Adipose tissue (tissue), 3 donors: ENCODE results near the gene ADCY5. TPM values are rescaled to one million over a fixed set of nuclear protein-coding genes. Genes with fewer than 3 reads are reported as not detected.

Experiments
- H3K27ac ChIP-seq: one replicate; pipeline ENCODE4 v1.5.1; 2013; ENCODE audit warnings: low read depth, low read length
- WGBS, 3 donors: extraction: QIAGEN DNeasy Blood & Tissue Kit; methylation state at CpG; one replicate each; pipeline ENCODE4 v1.1.7; 2013; 5-methylcytosine and 5-hydroxymethylcytosine counted together
- polyA plus RNA-seq, 3 donors: library from polyadenylated mRNA; stranded (reverse); fragments of 200-250 nt; gene quantifications; one replicate each; pipeline ENCODE4 v1.2.3, GENCODE V29; 2013
- donor health status: healthy with polysubstance abuse.
- donor health status: Bipolar disorder and iron deficiency.
- donor health status: healthy.

Gene ADCY5
- polyA plus RNA-seq, 3 donors: 6.0 to 76.1 (median 8.0) TPM

DNA sequence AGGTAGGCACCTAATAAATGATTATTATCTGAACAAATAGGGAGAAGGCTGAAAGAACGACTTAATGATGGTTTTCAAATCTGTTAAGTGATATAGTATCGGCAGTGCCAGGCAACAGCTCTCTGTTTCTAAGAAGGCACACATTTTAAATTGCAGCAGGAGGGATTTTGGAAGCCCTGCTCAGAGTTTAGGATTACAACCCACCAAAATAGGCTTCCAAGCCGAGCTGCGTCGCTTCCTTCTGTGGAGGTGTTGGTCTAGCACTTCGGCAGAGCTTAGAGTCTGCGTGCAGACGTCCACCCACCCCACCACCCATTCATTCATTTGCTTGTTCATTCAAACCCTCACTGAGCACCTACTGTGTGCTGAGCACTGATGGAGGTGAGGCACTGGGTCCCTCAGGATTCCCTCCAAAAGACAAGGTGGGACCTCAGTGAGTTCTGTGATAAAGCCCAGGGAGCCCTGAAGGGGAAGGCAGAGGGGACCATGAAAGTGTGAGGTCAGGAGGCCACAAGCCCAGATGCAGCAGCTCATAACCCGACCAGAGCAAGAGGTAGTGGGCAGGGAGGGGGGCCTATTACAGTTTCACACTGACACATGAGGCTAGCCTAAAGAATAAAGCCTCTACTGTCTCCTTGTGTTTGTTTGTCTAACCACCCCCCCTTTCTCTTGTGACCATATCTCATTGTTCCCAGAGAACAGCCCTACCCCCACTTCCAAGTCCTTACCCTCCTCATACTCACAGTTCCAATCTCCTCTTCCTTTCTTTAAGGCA is 8.9 kb downstream of the ADCY5 start:
- H3K27ac ChIP-seq: no peak overlapping the region
- 74 to 91% (median 82%) methylated on average over 9 of the region's 9 CpGs for WGBS, 3 donors

DNA sequence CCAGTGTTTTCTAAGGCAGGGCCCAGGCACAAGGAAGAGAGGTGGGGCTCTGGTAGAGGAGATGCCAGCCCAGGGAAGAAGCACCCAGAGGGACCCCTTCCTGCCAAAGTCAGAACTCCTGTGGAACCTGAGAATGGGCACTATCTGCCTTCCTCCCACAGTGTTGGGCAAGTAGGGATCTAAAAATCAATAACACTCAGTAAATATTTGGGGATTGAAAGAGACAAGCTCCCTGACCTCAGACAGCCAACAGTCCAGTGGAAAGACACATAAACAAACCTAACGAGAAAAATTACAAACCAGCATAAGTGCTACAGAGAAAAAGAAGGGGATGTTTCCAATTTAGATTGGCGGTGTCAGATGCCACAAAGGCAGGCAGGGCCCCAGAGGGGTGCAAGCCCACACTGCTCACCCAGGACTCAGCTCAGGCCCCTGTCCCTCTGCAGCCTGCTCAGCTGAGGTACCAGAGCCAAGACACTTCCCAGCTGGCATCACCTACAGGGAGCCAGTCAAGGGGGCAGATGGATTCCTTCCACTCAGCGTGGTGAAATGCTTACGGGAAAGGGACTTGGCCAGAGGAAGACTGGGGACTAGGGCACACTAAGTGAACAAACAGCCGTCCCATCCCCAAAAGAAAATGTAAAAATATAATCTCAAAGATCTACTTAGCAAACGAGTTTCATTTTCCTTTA is 15.9 kb downstream of the ADCY5 start:
- WGBS, 3 donors: 77 to 82% (median 78%) methylated on average over 6 of the region's 6 CpGs
- no peak overlapping the region for H3K27ac ChIP-seq

DNA sequence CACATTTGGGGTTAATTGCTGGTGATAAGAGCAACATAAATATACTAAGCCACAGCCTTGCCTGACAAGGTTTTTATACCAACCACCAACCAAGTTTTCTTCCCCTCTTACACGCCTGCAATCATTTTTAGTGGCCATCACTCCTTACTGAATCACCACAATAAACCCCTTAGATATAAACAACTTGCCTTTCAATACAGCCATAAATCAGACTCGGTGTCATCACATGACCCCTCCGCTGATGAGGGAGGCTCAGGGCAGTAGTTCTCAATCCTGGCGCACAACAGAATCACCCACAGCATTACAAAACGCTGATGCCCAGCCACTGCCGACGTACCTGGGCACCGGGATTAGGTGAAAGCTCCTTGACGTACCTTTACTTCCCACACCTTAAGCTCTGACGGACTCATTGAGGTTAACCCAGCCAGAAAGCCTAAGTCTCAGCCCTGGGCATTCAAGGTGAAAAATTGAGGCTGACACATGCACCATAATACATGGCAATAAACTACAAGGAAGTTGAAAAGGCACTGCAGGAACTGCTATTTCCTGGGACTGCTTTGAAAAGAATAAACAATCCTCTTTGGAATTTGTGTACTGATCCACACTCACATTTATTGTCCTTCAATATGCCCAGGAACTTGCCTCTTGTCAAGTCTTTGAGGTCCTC is 17.1 kb downstream of the ADCY5 start:
- H3K27ac ChIP-seq: no peak overlapping the region

DNA sequence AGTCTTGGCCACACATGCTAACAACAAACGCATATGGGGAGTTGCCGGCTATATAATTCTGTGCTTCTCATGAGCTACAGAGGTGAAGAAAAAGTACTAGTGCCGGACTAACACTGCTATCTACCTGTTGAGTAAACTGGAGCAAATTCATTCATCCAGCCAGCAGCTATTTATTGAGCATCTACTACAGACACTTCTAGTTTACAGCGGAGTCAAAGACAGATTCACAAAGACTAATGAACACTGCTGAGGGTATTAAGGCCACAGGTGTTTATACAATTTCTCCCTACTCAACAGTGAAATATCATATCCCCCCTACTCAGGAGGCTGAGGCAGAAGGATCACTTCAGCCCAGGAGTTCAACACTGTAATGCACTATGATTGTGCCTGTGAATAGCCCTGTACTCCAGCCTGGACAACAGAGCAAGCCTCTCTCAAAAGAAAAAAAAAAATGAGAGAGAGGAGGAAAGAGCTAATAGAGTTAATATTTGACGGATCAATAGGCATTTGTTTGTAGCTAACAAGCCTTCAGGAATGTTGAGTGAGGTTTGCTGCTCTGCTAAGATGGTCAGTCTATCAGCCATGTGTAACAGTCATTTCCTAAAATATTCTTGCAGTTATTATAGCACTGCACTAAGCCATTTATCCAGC is 17.8 kb downstream of the ADCY5 start:
- no peak overlapping the region for H3K27ac ChIP-seq
- 78 to 94% (median 92%) methylated on average over 5 of the region's 5 CpGs for WGBS, 3 donors

More for the DNA sequence above, 17.1 kb downstream of the ADCY5 start:
- 70 to 76% (median 71%) methylated on average over 10 of the region's 10 CpGs for whole genome bisulfite sequencing, 3 donors

DNA sequence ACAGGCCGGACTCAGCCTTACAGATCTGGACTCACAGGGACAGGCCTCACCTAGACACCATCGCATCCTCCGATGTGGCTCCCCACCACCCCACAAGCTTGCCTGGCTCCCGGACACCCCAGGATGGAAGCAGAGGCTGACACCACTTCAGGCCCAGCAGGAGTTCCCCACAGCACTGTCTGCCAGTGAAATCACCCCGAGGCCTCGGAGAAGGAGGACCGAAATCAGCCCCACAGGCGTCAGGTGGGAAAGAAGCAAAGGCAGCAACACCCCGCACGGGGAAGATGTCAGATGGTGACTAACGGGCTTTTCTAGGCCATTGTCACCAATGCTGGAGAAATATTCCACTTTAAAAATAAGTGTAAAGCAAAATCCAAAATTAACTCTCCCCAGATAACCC is 18.6 kb downstream of the ADCY5 start:
- WGBS, 3 donors: 92% methylated on average over 11 of the region's 11 CpGs
- H3K27ac ChIP-seq: no peak overlapping the region

DNA sequence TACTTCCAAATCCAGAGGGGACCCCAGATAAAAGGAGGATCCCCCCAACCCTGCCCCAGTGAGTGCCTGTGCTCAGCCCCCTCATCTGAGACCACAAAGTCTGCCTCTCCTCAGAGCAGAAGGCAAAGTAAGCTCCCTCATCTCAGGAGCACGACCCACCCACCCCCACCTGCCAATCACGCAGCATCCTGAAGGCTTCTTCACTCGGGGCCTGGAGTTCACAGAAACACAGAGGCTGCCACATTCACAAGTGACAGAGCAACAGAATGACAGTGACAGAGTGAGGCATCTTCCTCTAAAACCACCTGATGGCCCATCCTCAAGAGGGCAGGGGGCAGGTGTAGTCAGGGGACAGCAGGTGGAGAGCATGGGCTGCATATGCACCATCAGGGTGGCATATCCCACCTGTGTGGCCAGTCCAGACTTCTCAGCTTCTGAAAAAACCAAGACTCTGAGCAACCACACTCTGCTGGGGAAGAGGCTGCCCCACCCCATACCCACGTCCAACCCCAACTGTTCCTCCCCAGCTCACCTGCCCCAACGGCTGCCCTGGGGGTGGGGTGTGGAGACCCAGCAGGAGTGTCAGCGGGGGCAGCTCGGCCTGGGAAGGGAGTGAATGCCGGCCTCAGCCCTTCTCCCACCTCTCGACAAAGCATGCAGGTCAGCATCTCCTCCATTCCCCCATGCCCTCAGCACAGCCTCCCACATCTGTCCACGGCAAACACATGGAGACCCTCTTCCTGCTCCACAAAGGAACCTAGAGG is 19.3 kb downstream of the ADCY5 start:
- WGBS, 3 donors: 73 to 81% (median 81%) methylated on average over 10 of the region's 10 CpGs
- H3K27ac ChIP-seq: no peak overlapping the region

DNA sequence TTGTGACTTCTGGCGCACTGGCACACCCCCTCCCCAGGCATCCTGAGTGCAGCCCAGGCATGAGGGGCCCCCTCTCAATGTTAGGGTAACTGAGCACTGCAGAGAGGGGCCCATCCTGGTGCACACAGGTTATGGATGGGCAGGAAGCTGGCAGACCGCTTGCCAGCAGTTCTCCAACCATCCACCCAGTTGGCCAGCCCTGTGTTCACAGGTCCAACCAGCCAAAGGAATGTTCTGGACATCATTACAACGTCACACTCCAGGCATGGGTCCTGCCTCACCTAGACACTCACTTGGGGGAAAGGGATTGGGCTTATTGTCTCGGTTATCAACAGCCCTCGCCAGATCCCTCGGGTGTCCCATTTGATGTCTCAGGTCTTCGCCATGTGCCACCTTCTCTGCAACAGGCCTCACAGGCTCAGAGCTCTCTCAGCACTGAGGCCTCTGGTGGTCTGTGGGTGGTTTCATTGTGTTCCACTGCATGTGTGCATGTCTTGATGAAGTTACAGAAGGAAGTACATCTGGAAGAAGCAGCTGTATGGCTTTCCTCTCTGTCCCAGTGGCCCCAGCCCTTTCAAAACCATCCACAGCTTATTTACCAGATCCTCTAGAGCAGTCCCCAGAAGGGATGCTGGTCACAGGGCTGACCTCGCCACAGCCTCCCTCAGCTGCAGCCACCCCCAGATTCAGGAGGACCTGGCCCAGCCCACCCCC is 23.7 kb downstream of the ADCY5 start:
- no peak overlapping the region for H3K27ac ChIP-seq

DNA sequence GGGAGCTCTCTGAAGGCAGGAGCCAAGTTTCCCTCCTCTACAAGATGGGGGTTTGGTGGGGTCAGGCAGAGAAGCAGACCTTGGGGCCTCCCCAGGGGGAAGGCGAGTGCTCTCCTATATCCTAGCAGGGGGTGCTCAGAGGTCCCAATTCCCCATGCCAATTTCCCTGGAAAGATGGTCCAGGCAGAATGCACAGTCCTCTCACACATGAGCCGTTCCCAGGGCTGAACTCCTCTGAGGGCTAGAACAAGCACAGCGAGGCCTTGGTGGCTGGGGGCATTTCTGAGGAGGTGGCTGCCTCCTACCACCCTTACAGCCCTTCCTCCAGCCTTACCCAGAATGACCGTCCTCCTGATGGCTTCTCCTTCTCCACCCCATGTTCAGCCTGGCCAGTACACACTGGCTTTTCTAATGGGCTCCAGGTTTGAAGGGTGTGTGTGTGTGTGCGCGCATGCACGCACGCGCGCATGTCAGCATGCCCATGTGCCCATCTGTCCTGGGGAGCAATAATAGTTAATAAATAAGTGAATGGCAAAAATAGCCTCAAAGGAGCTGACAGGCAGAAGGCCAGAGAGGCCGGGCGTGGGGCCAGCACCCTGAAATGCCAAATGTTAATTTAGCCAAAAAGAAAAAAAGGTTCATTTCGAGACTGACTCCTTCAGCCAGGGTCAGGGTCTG is 24.4 kb downstream of the ADCY5 start:
- WGBS, 3 donors: 42 to 75% (median 72%) methylated on average over 13 of the region's 13 CpGs
- H3K27ac ChIP-seq: no peak overlapping the region

More for the DNA sequence above, 23.7 kb downstream of the ADCY5 start:
- 55 to 71% (median 66%) methylated on average over 8 of the region's 8 CpGs for WGBS, 3 donors

DNA sequence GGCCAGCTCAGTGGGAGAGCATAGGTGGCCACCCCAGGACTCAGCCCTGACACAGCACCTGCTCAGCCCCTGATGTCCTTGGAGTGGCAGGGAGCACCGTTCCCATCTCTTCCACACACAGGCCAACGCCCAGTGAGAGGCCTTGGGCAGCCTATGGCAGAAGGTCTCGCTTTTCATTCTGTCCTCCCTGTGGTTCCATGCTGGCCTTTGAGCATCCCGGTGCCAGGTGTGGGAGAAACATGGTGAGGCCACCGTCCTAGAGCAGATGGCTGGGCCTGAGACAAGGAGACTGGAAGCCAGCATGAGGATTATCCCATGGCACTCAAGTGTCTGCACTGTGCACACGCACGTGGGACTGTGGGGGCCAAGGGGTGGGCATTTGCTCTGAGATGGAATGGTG is 25.1 kb downstream of the ADCY5 start:
- WGBS, 3 donors: 75 to 82% (median 75%) methylated on average over 7 of the region's 7 CpGs
- no peak overlapping the region for H3K27ac ChIP-seq

DNA sequence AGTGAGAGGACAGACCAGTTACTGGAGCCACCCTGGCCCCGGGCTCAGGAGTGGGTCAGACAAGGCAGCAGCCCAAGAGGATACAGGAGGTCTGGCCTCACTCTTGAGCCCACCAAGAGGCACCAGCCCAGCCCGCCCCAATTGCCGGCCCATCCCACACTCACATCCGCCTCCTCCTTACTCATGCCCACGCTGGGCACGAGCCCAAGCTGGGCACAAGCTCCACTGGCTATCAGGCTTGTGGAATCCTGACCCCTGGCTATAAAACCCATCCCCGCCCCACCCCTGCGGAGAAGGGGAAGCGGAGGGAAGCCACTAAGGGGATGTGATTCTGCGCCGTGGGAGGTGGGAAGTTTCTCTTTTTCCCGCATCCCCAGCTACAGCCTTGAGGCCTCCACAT is 25.9 kb downstream of the ADCY5 start:
- H3K27ac ChIP-seq: no peak overlapping the region
- 66 to 76% (median 75%) methylated on average over 12 of the region's 12 CpGs for WGBS, 3 donors

DNA sequence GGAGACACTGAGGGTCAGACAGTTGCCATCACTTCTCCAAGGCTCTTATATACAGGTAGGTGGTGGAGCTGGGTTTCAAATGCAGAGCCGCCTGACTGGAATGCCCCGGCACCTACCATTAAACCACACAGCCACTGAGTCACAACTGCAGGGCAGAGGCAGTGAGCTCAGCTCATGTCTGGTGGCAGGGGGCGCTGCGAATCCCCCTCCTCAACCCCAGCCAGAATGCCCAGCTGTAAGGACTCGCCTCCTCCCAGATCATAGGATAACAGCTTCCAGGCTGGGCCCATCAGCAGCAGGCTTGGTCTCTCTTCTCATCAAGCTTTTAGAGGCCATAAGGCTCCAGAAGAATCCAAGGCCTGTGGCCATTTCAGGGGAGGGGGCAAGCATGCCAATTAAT is 26.4 kb downstream of the ADCY5 start:
- 84 to 94% (median 89%) methylated on average over 5 of the region's 5 CpGs for whole genome bisulfite sequencing, 3 donors
- H3K27ac ChIP-seq: no peak overlapping the region

DNA sequence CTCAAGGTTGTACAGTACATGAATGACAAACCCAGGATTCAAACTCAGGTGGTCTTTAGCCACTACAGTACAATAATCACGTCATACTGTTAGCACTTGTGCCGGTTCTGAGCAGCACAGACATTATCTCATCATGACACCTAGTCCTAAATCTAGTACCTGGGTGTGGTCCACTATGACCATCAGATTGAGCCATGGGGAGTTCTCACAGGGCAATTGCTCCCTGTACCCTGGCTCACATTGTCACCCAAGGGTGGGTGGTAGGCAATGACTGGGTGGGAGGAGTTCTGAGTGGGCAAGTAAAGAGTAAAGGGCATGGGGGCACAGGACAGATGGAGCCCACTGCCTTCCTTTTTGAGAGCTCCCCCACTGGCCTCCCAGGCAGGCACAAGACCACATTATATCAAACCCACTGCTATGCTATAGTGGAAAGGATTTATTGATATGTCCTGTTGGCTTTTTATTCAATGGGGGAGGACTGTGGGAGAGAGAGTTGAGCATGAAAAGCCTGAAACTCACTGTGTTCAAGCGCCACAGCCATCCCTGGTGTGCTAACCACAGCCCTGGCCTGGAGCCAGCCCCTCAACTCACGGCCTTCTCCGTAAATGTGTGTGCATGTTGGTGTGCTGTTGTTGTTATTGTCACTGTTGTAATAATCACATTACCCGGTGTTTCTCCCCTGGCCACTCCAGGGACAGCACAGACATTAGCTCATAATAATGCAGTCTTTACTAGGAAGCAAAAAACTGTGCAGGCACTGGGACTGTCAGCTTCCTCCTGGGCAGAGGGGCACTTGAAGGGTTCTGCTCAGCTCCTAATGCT is 27.3 kb downstream of the ADCY5 start:
- no peak overlapping the region for H3K27ac ChIP-seq
- WGBS, 3 donors: 37 to 73% (median 45%) methylated on average over 6 of the region's 6 CpGs

DNA sequence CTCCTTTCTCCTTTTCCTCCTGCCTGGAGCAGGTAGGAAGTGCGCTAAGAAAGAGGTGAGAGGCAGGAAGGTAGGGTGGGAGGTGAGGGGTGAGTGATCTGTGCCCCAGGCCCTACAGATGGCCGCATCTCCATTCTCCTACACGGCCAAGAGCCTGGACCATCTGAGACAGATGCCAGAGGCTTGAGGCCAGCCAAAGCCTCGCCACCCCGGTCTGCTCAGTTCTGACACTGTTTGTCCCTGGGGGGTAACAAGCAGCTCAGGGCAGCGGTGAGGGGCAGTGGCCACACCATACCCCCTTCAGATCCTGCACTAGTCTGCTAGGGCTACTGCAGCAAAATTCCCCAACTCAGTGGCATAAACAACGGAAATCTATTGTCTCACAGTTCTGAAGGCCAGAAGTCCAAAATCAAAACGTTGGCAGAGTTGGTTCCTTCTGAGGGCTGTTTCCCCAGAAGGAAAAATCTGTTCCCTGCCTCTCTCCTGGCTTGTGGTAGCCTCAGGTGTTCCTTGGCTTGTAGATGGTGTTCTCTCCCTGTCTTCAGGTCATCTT is 28.4 kb downstream of the ADCY5 start:
- 72 to 87% (median 78%) methylated on average over 8 of the region's 8 CpGs for WGBS, 3 donors
- H3K27ac ChIP-seq: no peak overlapping the region

DNA sequence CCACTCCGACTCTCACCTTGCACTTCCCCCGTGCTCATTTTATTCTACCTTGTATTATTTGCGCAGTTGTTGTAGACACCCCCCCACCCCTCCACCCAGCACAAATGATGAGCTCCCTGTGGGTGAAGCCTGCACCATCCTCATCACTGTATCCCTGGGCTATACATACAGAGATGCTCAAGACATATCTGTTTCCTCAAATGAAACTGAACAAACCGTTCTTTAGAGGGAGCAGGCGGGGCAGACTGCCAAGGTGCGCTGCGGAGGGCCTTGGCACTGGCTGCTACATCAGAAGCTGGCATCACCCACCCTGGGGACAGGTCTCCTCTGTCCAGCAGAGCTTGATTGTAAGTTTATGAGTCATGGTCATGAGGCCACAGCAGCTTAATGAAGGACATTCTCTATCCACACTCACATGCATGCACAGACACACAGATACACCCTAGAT is 29.0 kb downstream of the ADCY5 start:
- H3K27ac ChIP-seq: no peak overlapping the region
- 72 to 80% (median 78%) methylated on average over 7 of the region's 7 CpGs for WGBS, 3 donors

DNA sequence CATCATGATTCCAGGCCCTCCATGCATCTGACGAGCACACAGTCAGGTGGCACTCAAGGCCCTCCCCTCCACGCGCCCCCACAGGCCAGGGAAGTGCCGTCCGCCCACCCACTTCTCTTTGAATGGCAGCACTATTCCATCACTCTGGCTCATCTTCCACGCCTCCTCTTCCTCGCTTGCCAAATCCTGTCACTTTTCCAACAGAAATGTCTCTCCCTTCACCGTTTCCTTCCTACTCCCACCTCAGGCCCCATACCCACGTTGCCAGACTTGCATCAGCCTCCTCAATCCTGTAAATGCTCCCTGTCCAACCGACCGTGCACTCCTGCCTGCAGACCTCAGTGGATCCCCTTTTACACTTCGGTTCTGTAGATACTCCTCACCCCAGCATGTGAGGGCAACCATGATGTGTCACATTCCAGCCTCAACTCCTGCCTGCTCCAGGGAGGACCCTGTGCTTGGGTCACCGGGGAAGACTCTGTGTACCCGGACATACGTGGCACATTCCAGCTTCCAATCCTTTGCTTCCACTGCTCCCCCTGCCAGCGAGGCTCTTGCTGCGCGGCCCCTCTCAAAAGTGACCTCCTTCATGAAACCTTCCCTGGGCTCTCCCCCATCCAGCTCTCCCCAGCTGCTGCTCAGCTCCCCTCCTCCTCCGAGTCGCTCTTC is 29.6 kb downstream of the ADCY5 start:
- H3K27ac ChIP-seq: no peak overlapping the region
- WGBS, 3 donors: 78 to 88% (median 79%) methylated on average over 20 of the region's 20 CpGs
